Amniotic stem cell (primary cell): ENCODE data around the gene TSFM.

Experiments
- DNase-seq: peaks from one replicate; lab custom pipeline; 2025; lab: John Stamatoyannopoulos, UW

The TSFM gene

DNA sequence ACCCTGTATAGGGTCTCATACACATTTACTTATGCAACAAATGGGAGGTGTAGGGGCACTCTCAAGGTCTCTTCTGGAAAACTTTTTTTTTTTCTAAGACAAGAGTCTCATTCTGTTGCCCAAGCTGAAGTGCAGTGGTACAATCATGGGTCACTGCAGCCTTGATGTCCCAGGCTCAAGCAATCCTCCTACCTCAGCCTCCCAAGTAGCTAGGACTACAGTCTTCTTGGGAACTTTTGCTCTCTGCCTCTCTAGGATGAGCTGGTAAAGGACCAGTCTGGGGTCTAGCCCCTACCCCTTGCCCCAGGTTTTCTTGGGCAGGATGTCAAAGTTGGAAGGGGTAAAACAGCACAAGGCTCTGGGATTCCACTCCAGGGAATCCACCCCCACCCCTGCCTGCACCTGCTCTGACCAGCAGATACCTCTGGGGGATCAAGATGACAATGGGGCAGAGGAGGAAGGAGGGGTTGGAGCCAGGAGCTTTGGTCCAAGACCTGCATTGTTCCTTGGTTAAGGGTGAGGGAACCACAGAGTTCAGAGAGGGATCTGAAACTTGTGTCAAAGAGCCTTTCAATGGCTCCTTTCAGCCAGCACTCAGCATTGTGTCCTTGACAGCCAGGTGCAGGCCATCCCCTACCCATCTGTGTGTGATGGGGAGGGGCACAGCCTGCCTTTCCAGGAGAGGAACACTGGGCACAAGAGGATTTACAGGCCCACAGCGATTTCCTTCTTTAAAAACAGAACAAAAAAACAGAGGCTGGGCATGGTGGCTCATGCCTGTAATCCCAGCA, 51.7 kb downstream of the TSFM start:
- no peak for DNase-seq

DNA sequence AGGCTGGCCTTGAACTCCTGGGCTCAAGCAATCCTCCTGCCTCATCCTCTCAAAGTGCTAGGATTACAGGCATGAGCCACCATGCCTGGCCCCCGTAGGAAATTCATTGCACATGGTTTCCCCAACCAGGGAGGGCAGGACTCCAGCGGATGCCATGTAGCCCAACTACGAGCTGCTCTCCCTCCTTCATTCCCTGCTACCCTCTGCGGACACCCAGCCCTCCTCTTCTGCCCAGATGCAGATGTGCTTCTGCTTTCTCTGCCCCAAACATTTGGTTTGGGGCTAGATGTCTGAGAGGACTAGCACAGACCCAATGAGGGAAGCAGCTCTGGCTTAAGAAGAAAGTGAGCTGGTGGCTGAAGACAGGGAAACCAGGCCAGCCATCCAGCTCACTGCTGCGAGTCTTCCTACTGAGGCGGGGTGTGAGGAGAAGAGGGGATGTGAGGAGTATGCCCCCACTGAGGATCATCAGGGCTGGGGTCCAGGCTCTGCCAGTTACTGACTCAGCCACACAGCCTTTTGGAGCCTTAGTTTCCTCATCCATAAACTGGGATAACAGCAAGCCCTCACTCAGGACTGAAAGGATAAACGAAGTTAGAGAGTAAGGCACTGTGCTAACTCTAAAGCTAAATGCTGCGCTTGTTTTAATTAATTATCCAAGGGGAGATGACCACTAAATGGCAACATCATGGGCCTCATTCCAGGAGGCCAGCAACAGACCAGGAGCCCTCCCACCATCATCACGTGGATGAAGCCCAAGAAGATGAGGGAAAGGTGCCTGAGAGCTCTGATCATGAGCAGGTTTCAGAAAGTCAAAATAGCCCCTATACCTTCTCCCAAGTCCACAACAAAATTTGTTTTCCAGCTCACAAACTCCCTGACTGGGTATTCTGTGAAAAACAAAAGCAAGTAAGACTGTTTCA, 53.0 kb downstream of the TSFM start:
- DNase-seq: no peak

DNA sequence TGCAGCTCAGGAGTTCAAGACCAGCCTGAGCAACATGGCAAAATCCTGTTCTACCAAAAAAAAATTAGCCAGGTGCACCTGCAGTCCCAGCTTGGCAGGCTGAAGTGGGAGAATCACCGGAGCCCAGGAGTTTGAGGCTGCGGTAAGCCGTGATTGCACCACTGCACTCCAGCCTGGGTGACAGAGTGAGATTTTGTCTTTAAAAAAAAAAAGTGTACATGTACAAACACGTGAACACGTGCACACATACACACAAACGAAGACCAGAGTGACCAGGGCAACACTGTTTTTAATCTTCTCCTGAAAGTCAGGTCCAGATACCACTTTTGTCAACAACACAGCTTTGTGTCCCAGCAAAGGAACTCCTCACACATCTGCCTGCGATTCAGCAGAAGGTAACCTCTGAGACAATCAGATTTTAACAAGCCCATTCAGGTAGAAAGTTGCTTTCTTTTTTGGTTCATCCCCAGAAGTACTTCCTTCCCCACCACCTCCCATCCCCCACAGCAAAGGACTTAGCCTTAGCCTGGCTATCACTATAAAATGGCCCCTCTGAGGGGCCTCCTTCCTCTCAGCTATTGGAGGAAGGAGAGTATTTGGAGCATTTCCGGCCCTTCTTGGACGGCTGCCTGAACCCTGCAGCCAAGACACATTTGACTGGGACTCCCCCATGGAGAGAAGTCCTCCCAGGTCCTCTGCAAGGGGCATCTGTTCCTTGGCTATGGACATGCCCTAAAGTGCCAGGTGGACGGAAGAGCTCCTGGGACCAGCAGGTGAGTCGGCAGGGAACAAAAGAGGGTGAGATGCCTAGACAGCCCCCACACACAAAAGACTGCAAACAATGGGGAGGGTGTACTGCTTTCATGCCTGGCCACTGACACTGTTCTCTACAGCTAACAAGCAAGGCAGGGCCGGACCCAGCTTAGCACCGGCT, 54.1 kb downstream of the TSFM start:
- DNase-seq: no peak

DNA sequence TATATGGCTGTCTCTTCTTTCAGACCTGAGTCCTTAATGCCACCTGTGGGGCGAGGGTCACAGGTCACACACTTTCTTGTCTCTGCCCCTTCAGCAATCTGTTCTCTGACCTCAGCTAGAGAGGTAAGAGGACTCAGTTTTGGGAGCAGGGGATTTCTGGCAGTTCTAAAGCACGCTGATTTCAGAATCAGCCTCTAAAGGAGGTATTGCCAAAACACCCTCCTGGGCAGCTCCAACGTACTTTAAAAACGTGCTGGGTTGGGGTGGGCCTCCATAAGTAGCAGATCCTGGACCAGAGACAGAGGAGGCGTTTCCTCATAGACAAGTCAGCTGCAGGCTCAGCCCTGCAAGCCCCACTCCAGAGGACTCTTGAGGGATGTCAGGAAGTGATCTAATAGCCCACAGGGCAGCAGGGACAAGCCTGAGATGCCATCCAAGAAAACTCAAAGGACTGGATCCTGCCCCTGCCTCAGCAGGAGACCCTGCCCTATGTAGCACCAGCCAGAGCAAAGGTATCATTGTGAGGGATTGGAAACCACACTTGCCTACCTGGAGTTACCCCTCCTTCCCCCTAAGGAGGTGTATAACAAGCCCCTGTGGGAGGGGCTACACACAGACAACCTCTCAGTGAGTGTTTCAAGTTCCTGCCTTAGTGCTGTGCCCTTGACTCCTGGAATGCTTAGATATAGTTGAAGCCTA, 55.4 kb downstream of the TSFM start:
- DNase-seq: peak; percentile 31

DNA sequence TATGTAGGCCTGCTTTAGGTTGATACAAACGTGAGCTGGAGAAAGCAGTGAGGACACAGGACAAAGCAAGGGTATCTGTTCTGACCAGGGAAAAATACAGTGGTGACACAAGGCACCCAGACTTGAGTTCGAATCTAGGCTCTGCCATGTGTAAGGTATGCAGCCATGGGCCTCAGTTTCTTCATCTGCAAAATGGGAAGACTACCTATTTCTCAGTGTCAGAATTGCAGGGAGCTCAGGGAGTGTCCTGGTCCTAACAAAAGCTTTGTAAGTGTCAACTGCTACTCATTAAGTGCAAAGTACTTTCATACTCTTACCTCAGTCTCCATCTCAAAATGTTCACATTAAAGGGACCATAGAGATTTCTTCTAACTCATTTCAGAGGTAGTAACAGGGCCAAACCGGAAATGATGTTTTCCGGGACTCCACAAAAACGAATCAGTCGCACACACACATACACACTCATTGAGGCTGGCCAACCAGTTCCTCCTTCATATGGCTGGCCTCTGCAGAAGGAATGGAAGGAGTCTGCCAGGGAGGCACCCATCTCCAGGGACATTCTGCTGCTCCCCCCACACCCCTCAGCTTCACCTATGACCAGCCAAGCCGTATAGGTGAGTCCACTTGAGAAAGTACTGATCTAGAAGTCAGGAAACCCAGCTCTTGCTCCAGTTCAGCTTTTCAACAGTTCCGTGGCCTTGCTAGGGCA, 56.2 kb downstream of the TSFM start:
- no peak for DNase-seq

DNA sequence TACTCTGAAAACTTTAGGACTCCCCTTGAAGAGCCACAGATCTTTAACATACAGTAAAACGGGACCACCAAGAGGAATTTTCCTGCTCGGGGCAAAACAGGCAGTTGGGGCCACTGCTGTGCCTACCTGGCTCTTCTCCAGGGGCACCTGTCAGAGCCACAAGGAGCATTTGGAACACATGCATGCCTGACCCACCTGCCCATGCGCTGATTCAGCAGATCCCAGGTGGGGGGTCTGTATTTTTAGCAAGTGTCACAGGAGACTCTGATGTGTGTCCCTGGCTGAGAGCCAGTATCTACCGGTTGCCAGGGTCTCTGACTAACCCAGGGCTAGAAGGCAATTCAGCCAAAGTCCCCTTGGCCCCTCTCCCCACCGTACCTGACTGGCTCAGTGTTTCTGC, 57.4 kb downstream of the TSFM start:
- no peak for DNase-seq

DNA sequence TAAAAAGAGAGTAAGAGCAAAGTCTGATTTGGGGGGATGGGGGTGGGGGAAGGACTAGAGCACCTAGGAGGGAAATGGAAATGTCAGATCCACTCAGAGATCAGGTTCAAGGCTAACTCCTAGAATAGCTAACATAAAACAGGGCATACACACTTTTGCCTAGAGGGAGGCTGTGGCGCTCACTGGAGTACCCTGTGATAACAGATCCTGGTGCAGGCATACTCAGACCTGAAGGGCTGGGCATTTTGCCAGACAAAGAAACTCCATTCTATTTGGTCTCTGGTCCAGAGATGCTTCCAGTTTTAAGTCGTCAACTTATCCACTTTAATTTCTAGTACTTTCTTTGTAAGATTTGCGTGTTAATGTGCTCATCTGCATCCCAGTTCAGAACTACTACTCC, 58.1 kb downstream of the TSFM start:
- no peak for DNase-seq

DNA sequence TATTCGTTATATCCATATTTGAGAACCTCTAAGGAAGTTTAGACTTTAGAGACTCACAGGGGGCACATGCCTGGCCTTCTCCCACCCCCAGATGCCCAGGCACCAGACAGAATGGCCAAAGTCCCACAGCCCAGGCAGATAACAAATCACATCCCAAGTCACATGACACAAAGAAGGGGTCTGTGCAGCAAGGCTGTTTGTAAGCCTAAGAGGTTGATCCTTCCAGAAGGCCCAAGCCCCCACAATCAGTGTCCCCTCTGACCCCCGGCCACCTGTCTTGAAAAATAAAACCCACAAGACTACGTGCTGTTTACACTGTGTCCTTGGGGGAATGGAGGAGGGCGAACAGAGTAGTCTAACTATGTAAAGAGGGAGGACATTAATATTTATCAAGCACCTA, 58.9 kb downstream of the TSFM start:
- no peak for DNase-seq

DNA sequence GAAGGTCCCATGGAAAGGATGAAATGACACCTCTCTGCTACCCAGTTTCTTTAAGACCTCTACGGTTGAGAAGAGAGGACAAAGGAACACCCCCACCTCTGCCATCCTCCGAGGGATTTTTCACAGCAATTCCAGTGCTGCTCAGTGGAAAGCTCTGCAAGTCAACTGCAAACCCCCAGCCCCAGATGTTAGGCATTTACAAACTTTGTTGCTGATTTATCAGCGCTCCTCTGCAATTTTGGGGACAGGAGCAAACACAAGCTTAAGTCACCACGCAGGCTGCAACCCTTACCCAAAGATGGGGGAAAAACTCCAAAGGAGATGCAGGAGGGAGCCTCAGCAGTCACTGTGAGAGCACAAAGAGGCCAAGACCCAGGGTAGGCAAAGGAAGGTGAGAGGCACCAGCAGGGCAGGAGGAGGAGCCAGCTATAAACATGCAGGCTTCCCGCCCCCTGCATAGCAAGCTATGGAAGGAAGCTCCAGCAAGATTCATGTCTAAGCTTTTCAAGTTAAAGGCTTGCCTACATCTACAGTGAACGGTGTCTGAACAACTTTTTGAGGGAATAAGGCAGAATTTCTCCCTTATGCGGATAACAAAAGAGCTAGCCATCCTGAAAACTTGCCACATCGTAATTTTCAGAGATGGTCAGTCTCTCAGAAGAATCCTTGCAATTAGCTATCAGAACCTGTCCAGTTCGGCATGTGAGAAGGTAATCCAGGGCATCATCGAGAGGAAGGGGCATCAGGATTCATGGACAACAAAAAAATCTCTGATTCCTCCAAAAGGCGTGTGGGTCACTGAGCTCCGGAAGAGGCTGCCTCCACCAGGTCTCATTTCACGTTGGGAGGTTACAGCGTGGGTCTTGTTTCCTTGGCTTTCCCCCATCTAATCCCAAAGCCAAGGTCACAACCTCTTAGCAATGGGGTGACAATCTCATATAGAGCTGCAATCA, 60.0 kb downstream of the TSFM start:
- no peak for DNase-seq

DNA sequence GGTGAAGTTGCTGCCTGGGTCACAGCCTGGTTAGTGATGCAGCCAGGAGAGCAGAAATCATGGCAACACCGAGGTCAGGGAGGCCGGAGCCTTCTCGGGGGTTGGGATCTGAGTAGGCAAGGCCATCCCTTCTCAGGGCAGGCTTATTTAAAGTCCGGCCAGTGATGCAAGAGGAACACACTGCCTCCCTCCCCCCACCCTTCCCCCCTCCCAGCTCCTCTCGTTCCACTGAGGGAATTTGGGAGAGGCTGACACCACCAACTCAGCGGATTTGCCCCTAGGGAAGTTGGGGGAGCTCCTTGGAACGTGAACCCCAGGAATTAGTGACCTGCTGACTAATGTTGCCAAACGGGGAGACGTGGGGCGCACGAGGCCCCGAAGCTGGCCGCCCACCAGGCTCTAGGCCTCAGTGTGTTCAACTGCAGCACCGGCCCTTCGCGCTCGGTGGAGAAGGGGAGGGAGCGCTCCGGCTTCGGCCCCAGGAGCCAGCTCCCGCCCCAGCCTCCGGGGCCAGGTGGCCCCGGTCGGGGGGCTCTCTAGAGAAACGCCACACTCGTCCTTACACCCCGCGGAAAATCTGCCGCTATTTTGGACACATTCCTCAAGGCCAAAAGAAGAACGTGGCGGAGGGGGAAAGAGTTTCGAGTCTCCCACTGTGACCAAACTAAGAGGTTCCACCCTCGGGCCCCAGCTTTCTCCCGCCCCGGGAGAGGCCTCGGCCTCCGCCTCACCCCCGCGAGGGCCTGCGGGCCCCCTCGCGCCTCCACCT, 62.3 kb downstream of the TSFM start:
- DNase-seq: peak; percentile 32

DNA sequence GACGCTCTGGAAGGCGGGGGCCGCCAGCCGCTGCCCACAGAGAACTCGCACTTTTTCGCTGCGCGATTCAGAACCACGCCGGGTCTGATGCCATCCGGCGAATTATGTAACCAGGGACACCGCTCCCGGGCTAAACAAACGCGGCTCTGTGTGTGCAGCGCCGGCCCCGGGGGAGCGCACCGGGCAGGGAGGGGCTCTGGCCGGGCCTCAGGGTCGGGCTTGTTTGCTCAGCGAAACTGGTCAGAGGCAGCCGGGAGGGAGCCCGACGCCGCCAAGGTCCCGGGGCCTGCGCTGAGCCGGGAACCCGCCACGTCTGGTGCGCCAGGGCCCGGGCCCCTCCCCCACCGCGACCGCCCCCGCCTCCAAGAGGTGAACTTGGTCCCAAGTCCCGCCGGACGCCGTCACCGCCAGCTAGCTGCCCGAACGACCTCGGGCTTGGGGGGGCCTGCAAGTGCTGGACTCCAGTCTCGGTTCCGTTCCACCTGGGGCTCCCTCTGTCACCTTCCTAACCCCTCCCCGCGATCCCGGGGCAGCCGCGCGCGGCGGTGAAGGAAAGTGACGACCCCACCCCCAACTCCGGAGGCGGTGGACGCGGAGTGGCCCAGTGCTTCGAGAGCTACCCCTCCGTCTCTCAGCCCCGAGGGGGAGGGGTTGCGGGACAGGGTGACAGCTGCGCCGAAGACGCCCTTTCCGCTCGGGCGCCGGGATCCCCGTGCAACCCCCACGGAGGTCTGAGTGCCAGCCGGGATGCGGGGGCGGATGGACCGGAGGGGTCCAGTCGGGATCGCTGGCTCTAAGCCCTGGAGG, 63.1 kb downstream of the TSFM start:
- no peak for DNase-seq

DNA sequence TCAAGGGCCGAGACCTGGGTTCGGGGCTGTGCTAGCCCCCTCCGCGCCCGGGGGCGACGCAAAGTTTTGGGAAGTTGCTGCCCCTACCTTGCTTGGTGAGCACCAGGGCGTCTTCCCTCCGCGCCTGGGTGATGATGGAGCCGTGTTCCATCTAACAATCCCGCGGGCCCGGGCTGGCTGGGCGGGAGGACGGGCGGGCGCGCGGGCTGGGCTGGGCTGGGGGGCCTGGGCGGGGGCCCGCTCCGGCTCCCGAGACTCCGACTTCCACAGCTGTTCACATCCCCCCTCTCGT, 63.6 kb downstream of the TSFM start:
- no peak for DNase-seq

DNA sequence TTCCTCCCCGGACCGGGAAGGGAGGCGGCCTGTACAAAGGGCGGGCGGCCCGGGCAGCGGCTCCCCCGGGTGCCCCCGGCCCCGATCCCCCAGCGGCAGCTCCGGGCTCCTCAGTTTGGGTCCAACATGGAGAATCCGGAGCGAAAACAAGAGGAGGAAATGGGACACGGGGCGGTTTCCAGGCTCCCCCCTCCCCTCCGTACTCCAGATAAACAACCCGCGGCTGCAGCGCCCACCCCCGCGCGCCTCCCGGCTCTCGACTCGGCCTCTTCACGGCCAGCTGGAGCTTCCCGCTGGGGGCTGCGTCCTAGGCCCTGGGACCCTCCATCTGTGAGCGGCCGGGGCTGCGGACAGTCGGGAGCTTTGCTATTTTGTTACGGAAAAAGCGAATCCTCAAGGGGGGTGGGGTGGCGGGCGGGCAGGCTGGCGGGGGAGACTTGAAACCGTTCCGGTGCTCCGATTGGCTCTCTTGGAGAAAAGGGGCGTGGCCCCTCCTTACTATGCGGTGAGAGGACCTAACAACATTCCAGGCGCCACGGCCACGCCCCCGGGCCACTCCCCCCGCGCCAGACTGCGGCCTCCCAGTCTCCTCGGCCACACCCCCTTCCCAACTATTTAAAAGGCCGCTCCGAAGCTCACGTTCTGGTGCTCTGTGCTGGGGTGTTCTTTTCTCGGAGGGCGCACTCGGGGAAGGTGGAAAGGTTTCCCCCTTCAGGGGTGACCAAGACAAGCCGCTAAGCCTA, 64.2 kb downstream of the TSFM start, which contains the start of gene CTDSP2:
TSS of gene CTDSP2 (minus strand) at position 153 of the 743 bp plus-strand sequence. CDS start 294 bp downstream, outside the sequence.
- peak; percentile 98 for DNase-seq
